Measurements from ENCODE around the gene ESR2.

The ESR2 gene

GRCh38 chr14:64064447-64064846, 229.7 kb downstream of the ESR2 start:
- no peak overlapping the region for H3K9ac ChIP-seq (ENCODE audit: low read length)
- no peaks in the 10 kb centered on the region for H3F3A ChIP-seq (ENCODE audit: insufficient read depth)
- no peaks in the 10 kb centered on the region for H3K79me2 ChIP-seq (ENCODE audit: insufficient read depth, low read length)
- H3K27ac ChIP-seq (ENCODE audit: low read depth, low read length): no peak overlapping the region
- H4K20me1 ChIP-seq (ENCODE audit: low read depth, low read length): no peaks in the 10 kb centered on the region
- peaks cover 42% of the 10 kb centered on the region for H3K36me3 ChIP-seq (ENCODE audit: low read length)
- TF ChIP-seq EZH2phosphoT487 (conservative IDR thresholded peaks at IDR 0.05; ENCODE audit: low read length): no peak
- no peak for TF ChIP-seq CTCF (IDR thresholded peaks at IDR 0.05; ENCODE audit: insufficient read depth, low read length, poor library complexity, severe bottlenecking)
- H3K4me3 ChIP-seq (ENCODE audit: insufficient read depth, low read length, poor library complexity, severe bottlenecking): no peak overlapping the region
- H2AFZ ChIP-seq (ENCODE audit: low read depth, low read length, severe bottlenecking): no peak overlapping the region
- H3K27me3 ChIP-seq (ENCODE audit: low read length): no peaks in the 10 kb centered on the region
- H3K9me3 ChIP-seq (ENCODE audit: insufficient read depth, low read length): no peaks in the 10 kb centered on the region
- H3K4me2 ChIP-seq (ENCODE audit: low read depth, low read length, poor library complexity, severe bottlenecking): no peak overlapping the region
- no peaks in the 10 kb centered on the region for H3K9me2 ChIP-seq (replicated peaks; ENCODE audit: insufficient read depth, low read length)

DNA sequence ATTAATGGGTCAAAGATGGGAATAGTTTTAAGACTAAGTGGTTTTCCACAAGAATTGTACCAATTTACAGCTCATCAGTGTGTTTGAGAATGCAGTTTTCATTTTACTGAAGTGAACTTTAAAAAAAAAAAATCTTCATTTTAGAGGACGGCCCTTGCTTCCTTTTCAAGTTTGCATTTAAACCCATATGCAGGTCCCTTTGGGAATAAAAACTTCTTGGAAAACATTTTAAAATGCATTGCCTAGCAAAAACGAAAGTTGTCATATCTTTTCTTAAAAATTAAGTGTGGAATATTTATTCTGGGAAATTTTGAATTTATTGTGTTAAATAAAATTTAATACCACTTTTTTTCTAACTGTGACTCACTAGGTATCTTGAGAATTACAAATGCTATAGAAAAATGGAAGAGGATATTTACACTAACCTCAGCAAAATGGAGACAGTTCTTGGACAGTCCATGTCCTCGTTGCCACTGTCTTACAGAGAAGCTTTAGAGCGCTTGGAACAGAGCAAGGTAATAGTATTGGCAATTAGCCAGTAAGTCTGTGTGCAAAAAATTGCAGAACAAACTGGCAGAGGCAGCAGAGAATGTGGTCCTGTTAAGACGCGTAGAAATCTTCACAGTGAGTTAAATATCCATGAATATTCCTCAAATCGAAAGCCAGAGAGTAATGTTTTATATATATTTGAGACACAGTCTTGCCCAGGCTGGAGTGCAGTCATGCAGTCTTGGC, 231.6 kb downstream of the ESR2 start:
- no peaks in the 10 kb centered on the region for H4K20me1 ChIP-seq (ENCODE audit: low read depth, low read length)
- H3K27ac ChIP-seq (ENCODE audit: low read depth, low read length): no peak overlapping the region
- no peaks in the 10 kb centered on the region for H3K27me3 ChIP-seq (ENCODE audit: low read length)
- H2AFZ ChIP-seq (ENCODE audit: low read depth, low read length, severe bottlenecking): no peak overlapping the region
- no peak overlapping the region for H3K4me2 ChIP-seq (ENCODE audit: low read depth, low read length, poor library complexity, severe bottlenecking)
- H3K36me3 ChIP-seq (ENCODE audit: low read length): peaks cover 35% of the 10 kb centered on the region
- H3K4me3 ChIP-seq (ENCODE audit: insufficient read depth, low read length, poor library complexity, severe bottlenecking): no peak overlapping the region
- H3K9ac ChIP-seq (ENCODE audit: low read length): no peak overlapping the region
- no peak for TF ChIP-seq EZH2phosphoT487 (conservative IDR thresholded peaks at IDR 0.05; ENCODE audit: low read length)
- no peaks in the 10 kb centered on the region for H3K9me2 ChIP-seq (replicated peaks; ENCODE audit: insufficient read depth, low read length)
- H3F3A ChIP-seq (ENCODE audit: insufficient read depth): no peaks in the 10 kb centered on the region
- H3K79me2 ChIP-seq (ENCODE audit: insufficient read depth, low read length): no peaks in the 10 kb centered on the region
- H3K9me3 ChIP-seq (ENCODE audit: insufficient read depth, low read length): no peaks in the 10 kb centered on the region

GRCh38 chr14:64061706-64062105, 232.5 kb downstream of the ESR2 start:
- no peak overlapping the region for H3K4me3 ChIP-seq (ENCODE audit: insufficient read depth, low read length, poor library complexity, severe bottlenecking)
- H3K36me3 ChIP-seq (ENCODE audit: low read length): peaks cover 32% of the 10 kb centered on the region
- no peaks in the 10 kb centered on the region for H3F3A ChIP-seq (ENCODE audit: insufficient read depth)
- no peaks in the 10 kb centered on the region for H3K9me2 ChIP-seq (replicated peaks; ENCODE audit: insufficient read depth, low read length)
- H3K4me2 ChIP-seq (ENCODE audit: low read depth, low read length, poor library complexity, severe bottlenecking): no peak overlapping the region
- no peak overlapping the region for H3K27ac ChIP-seq (ENCODE audit: low read depth, low read length)
- H2AFZ ChIP-seq (ENCODE audit: low read depth, low read length, severe bottlenecking): no peak overlapping the region
- TF ChIP-seq EZH2phosphoT487 (conservative IDR thresholded peaks at IDR 0.05; ENCODE audit: low read length) (no peak), CTCF (IDR thresholded peaks at IDR 0.05; ENCODE audit: insufficient read depth, low read length, poor library complexity, severe bottlenecking) (no peak)
- H3K79me2 ChIP-seq (ENCODE audit: insufficient read depth, low read length): no peaks in the 10 kb centered on the region
- H4K20me1 ChIP-seq (ENCODE audit: low read depth, low read length): no peaks in the 10 kb centered on the region
- no peaks in the 10 kb centered on the region for H3K9me3 ChIP-seq (ENCODE audit: insufficient read depth, low read length)
- no peaks in the 10 kb centered on the region for H3K27me3 ChIP-seq (ENCODE audit: low read length)
- no peak overlapping the region for H3K9ac ChIP-seq (ENCODE audit: low read length)

DNA sequence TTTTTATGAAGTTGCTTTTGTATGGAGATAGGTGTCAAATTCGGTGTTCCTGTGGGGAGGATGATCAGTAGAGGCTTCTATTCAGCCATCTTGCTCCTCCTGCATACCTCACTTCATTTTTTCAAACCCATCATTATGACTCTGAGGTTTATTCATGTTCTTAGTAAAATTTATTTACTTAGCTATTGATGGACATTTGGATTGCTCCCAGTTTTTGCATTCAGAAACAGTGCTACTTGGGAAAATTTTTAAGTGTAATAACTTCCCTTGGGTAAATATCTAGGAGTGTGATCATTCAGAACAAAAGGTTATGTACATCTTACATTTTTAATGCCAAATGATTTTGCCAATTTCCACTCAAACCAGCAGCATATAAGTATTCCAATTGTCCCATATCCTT, 233.1 kb downstream of the ESR2 start:
- no peaks in the 10 kb centered on the region for H3F3A ChIP-seq (ENCODE audit: insufficient read depth)
- H4K20me1 ChIP-seq (ENCODE audit: low read depth, low read length): no peaks in the 10 kb centered on the region
- H3K27me3 ChIP-seq (ENCODE audit: low read length): no peaks in the 10 kb centered on the region
- H3K9me3 ChIP-seq (ENCODE audit: insufficient read depth, low read length): no peaks in the 10 kb centered on the region
- no peak overlapping the region for H2AFZ ChIP-seq (ENCODE audit: low read depth, low read length, severe bottlenecking)
- H3K4me3 ChIP-seq (ENCODE audit: insufficient read depth, low read length, poor library complexity, severe bottlenecking): no peak overlapping the region
- H3K27ac ChIP-seq (ENCODE audit: low read depth, low read length): no peak overlapping the region
- no peak overlapping the region for H3K4me2 ChIP-seq (ENCODE audit: low read depth, low read length, poor library complexity, severe bottlenecking)
- no peaks in the 10 kb centered on the region for H3K9me2 ChIP-seq (replicated peaks; ENCODE audit: insufficient read depth, low read length)
- no peaks in the 10 kb centered on the region for H3K79me2 ChIP-seq (ENCODE audit: insufficient read depth, low read length)
- H3K9ac ChIP-seq (ENCODE audit: low read length): no peak overlapping the region
- peaks cover 32% of the 10 kb centered on the region for H3K36me3 ChIP-seq (ENCODE audit: low read length)
- TF ChIP-seq EZH2phosphoT487 (conservative IDR thresholded peaks at IDR 0.05; ENCODE audit: low read length) (no peak), CTCF (IDR thresholded peaks at IDR 0.05; ENCODE audit: insufficient read depth, low read length, poor library complexity, severe bottlenecking) (no peak)

Measured in SU-DHL-6 (cell line).